NCI-H345 treated with DMSO at 0.1 percent for 48 hours (cell line): ENCODE data around the gene BLOC1S4.

Experiments used
- DNase-seq: peaks from one replicate; lab custom pipeline; 2025; ENCODE audit not compliant: unreplicated experiment; lab: John Stamatoyannopoulos, UW

Gene BLOC1S4

DNA sequence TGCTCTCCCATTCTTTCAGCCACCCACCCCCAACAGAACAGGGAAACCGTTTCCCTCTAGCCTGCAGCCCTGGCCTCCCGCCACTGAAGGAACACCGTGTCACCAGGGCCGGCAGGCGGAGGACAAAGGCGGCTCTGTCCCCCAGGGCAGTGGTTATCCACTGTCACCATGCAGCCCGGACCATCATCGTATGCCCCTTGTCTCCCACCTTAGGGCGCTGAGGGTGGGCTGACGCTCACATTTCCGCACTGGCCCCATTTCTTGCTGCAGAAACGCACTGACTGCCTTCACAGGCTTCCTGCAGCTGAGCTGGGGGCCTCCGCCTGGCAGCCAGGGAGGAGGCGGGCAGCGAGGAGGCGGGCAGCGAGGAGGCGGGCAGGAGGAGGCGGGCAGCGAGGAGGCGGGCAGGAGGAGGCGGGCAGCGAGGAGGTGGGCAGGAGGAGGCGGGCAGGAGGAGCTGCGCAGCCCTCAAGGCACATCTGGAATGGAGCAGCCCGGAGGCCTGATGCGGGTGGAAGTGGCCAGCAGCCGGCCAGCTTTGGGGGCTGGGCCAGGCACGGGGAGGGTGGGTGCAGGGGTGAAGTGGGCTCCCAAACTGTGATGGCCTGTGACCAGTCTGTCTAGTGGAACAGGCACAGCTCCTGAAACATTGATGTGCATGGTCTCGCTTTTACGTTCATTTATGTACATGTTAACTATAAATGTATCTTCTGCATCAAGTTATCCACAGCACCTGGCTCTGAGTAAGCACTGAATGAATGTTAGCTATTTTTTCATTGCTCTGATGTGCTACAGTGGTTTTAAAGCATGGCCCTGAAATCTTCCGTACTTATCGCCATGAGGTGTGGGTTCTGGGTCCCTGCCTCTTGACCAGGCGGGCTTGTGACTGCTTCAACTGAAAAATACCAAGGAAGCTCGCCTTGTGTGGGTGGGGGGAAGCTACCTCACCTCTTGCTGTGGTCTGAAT, 46.0 kb downstream of the BLOC1S4 start:
- DNase-seq = no peak

DNA sequence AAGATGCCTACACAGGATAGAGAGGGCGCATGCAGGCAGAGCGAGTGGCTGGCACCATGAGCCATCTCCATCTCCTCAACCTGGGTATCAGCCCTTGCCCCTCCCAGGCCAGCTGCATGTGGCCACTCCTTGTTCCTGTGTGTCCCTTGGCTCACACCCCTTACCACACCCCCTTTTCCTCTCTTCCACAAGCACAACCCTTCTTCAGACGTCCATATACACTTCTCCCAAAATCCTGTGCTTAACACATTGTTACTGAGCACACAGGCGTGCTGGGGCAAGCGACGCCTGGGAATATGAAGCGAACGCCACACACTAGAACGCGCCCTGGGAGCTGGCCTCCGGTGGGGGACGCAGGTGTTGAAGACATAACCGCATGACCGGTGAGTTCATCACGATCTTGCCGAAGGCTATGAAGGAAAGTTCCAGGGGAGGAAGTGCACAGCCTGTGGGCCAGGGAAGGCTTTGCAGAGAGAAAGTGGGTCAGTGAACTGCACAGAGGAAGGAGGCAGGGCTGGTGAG, 47.4 kb downstream of the BLOC1S4 start:
- DNase-seq = no peak

DNA sequence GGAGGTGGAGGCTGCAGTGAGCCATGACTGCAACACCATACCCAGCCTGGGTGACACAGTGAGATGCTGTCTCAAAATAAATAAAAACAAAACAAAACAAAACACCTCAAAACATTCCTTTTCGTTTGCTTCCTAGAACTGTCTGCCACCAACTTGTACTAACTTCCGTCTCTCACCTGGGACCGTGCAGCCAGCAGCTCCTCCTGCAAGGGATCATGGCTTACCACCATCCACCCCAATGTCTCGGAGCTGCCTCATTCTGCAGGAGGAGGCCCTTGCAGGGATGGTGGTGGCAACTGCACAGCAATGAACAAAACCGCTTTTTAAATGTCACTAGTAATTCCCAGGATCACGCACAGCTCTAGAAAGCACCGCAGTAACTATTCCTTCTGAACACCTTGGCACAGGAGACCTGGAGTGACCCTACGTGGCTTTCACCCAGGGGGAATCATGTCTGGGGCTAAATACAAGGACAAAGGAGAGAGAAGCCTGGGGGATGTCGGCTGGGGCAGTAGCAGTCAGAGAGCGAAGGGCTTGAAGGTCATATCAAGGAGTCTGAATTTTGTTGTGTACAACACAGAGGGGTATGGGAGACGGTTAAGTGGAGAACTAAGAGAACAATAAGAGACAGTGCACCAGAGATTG, 49.1 kb downstream of the BLOC1S4 start:
- no peak for DNase-seq

DNA sequence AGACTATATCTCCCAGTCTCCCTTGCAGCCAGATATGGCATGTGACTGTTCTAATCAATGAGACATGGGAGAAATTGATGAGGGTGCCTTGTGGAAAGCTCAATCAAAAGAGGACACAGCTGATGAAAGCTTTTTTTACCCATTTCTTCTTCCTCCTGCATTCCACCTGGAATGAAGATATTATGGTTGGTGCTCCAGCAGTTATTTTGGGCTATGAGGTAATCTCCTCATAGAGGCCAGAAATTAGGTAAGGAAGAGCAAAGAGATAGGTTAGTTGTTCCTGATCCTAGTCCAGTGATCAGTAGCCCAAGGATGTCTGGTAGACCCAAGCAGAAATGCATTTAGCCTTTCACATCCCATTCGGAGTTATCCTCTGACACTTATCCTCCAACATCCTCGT, 49.7 kb downstream of the BLOC1S4 start:
- DNase-seq = no peak
